CD4-positive, alpha-beta T cell treated with Interleukin-1 beta for 1 hour (primary cell): ENCODE results near the gene CCDC97.
"Not testable (repeated sequence)": the region's sequence is repeated elsewhere in the genome, so short reads cannot be mapped to it uniquely, and the experiment has no call there.

Source experiments
- DNase-seq, 2 donors: peaks; one replicate each; pipeline ENCODE4 v3.0.0-alpha.2; 2020 to 2022

CCDC97 gene

GRCh38 chr19:41341669-41342490 is 31.9 kb downstream of the CCDC97 start:
- peak in 1 of 2 donors; percentile 40 for DNase-seq

DNA sequence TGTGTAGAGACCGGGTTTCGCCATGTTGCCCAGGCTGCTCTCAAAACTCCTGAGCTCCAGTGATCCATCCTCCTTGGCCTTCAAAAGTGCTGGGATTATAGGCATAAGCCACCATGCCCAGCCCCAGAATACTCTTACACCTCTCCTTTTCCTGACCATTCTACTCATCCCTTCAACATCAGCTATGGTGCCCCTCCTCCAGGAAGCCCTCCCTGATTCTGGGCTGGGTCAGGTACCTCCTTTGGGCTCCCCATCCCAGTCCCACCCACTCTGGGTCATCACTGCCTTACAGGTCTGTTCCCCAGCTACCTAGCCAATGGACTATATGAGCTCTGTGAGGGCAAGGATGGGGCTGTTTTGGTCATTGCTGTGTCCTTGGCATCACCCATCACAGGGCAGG is 34.2 kb downstream of the CCDC97 start:
- no peak for DNase-seq

DNA sequence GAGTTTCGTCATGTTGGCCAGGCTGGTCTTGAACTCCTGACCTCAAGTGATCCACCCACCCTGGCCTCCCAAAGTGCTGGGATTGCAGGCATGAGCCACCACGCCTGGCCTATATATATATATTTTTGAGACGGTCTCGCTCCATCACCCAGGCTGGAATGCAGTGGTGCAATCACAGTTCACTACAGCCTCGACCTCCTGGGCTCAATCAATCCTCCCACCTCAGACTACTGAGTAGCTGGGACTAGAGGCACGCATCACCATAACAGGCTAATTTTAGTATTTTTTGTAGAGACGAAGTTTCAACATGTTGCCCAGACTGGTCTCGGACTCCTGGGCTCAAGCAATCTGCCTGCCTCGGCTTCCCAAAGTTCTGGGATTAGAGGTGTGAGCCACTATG is 36.9 kb downstream of the CCDC97 start:
- DNase-seq = not testable (repeated sequence)

- DNase-seq = no peak
These were observed 40.9 kb downstream of the CCDC97 start for GRCh38 chr19:41350735-41351338.

GRCh38 chr19:41351339-41352245 is 41.6 kb downstream of the CCDC97 start:
- peak; percentile 88 to 89 for DNase-seq

GRCh38 chr19:41352279-41352608 is 42.3 kb downstream of the CCDC97 start:
- no peak for DNase-seq

- peak; percentile 80 to 81 for DNase-seq
These were observed 42.9 kb downstream of the CCDC97 start for GRCh38 chr19:41352609-41353465.

DNA sequence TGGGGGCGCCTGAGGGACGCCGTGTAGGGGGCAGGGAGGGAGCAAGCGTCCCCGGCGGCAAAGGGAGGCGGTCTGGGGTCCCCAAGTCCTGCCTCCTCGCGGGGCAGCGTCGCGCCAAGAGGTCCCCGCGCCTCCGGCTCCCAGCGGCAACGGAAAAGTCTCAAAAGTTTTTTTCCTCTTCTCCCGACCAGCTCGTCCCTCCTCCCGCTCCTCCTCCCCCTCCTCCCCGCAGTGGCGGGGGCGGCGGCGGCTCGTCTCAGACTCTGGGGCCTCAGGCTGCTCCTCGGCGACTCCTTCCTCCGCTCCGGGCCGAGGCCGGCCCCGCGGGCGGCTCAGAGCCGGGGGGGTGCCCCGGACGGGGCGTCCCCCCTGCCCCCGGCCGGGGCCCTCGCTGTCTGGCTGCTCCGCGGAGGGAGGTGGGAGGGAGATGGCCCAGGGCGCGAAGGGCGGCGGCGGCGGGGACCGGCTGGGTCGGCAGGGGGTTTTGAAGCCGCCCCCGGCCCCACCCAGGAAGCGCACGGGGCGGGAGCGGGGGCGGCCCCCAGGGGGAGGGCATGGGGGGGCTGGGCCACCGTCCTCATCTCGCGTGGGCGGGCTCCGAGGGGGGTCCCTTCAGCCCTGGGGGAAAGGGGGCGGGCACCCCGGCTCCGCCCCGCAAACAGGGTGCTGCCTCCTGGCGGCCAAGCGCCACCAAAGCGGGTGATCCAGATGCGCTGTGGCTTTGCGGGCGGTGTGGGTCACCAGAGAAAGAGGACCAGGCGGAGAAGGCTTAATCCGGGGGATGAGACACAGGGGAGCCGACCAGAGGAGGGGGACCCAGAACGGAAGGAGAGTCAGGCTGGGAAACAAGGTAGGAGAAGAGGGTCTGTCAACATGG is 43.7 kb downstream of the CCDC97 start, which contains the start of gene TGFB1:
TSS of gene TGFB1 (minus strand) at position 457 of the 877 bp plus-strand sequence. CDS start 878 bp downstream, outside the sequence.
- DNase-seq = peak; percentile 95 to 96

GRCh38 chr19:41354343-41354953 is 44.5 kb downstream of the CCDC97 start:
- DNase-seq = no peak

DNA sequence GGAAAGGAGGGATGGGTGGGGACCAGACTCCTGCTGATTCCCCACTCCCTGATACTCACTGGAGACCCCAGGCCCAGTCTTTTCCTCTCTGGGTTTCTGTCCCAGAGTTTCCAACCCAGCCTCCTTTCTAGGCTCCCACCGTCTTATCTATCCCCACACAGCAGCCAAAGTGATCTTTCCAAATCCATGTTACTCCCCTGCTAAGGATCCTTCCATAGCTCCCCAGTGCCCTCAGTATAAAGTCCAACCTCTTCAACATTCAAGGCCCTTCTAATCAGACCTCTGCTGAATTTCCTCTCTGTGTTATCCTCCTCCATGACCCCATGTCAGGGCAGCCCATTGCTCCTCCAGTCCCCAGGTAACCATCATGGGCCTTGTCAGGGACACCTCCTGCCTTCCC is 45.1 kb downstream of the CCDC97 start:
- DNase-seq = no peak

DNA sequence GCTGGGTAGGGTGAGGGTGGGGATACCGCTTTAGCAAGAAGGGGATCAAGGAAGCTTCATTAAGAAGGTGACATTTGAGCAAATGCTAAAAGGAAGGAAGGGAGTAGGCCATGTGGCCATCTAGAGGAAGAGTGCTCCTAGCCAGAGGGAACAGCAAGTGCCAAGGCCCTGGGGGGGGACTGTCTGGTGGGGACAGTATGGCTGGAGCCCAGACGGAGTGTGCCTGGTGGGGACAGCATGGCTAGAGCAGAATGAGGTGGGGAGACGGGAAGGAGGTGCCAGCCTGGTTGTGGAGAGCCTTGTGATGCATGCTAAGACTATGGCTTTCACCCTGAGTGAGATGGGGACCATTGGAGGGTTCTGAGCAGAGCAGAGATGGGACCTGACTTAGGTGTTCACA is 45.8 kb downstream of the CCDC97 start:
- no peak for DNase-seq

- DNase-seq = no peak
These were observed 47.2 kb downstream of the CCDC97 start for GRCh38 chr19:41356984-41357739.

DNA sequence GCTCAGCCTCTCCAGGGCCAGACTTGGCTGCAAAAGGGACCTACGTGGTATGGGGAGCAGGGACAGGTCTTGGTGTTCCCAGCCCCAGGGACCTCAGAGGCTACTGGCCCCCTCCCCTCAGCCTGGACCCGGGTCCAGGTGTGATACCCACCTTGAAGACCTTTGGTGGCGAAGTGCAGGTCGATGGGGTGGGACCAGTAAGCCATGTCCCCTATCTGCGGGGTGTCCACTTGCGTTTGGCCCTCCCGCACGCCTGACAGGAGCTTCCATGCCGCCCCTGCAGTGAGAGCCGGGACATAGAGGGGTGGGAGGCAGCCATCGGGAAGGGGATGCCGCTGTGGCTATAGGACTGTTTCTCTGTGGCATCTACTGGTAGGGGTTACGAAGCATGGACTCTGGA is 47.8 kb downstream of the CCDC97 start:
- no peak for DNase-seq

DNA sequence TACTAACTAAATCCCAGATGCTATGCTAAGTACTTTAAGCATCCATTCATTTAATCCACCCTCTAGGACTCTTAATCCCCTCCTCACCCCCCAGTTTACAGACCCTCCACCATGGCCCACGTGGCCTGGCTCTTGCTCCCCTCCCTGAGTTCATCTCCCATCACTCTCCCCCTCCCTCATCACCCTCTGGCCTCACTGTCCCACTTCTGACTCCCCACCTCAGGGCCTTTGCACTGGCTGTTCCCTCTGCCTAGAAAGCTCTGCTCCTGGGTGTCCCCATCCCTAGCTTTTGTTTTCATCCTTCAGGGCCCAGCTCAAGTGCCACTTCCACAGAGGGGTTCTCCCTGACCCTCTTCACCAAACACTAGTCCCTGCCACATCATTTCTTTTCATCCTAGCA is 49.8 kb downstream of the CCDC97 start:
- no peak for DNase-seq

- no peak for DNase-seq
These were observed 52.3 kb downstream of the CCDC97 start for GRCh38 chr19:41362143-41362847.

GRCh38 chr19:41363371-41363752 is 53.4 kb downstream of the CCDC97 start:
- no peak for DNase-seq

DNA sequence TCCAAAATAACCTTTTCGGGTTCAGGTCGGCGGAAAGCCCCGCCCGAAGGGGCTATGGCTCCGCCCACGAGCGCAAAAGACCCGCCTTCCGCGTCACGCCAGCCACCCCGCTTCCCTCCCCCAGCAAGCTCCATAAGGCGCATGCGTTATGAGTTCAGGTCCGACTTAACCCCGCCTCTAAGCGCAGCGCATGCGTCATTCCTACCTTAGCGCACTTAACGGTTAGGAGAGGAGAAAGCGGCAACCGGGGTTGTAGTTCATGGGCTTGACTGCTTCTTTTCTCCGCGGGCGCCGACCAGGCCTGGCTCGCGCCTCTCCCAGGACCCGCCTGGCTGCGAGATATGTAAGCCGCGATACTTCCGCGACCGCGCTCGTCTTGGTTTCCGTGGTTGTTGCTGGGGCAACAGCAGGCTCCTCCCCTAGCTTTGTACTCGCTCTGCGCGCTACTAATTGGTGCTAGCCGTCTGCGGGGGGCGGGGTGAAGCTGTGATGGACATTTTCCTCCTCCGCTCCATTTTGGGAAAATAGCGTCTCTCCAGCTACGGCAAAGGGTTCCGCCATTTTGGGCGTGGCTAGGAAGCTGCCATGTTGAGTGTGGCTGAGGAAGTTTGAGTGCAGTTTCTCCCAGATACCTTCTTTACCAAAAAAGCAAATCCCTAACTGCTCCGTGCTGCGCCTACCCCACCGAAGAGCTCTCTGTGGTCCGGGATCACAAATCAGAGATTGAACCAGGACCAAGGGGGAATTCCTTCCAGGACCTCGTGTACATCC is 54.0 kb downstream of the CCDC97 start, which contains the start of gene B9D2:
TSS of gene B9D2 (minus strand) at position 397 of the 771 bp plus-strand sequence. CDS start 630 bp downstream, outside the sequence.
- DNase-seq = peak; percentile 98 to 99
